ENCODE results near the gene SH2D4B.
A peak's percentile ranks its signal among the peaks of the same experiment; 100 is the strongest.

The SH2D4B gene

GRCh38 chr10:80681142-80681541 lies 143.4 kb downstream of the SH2D4B start:
- Mint-ChIP-seq H3K4me3 (no peak overlapping the region), H3K27ac (no peak overlapping the region), H3K36me3 (no peaks in the 10 kb centered on the region), H3K9me3 (no peaks in the 10 kb centered on the region), H3K4me1 (no peaks in the 10 kb centered on the region)
- ATAC-seq (no peak), DNase-seq (ENCODE audit: low spot score in 2 of 2) (no peak)

DNA sequence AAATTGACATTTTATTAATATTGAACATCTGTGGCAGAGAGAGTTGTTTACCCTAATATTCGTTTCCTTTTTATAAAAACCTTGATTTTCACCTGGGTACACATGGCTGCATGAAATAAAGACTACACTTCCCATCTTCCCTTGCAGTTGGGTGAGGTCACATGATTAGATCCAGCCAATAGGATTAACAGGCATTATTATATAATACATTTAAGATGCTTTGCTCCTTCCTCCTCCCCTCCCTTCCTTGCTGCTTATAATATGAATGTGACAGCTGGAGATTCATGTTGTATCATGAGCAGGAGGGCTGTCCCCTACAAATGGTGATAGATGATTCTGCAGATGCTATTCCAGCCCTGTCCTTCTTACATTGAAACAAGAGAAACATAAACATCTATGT lies 146.6 kb downstream of the SH2D4B start:
- no peak overlapping the region for H3K4me3 Mint-ChIP-seq
- DNase-seq (ENCODE audit: low spot score in 2 of 2) (no peak), ATAC-seq (peak; percentile 50)
- no peaks in the 10 kb centered on the region for H3K9me3 Mint-ChIP-seq
- H3K36me3 Mint-ChIP-seq = no peaks in the 10 kb centered on the region
- no peak overlapping the region for H3K27ac Mint-ChIP-seq
- no peaks in the 10 kb centered on the region for H3K4me1 Mint-ChIP-seq

GRCh38 chr10:80685355-80685754 lies 147.7 kb downstream of the SH2D4B start:
- no peaks in the 10 kb centered on the region for H3K4me1 Mint-ChIP-seq
- no peak overlapping the region for H3K27ac Mint-ChIP-seq

DNA sequence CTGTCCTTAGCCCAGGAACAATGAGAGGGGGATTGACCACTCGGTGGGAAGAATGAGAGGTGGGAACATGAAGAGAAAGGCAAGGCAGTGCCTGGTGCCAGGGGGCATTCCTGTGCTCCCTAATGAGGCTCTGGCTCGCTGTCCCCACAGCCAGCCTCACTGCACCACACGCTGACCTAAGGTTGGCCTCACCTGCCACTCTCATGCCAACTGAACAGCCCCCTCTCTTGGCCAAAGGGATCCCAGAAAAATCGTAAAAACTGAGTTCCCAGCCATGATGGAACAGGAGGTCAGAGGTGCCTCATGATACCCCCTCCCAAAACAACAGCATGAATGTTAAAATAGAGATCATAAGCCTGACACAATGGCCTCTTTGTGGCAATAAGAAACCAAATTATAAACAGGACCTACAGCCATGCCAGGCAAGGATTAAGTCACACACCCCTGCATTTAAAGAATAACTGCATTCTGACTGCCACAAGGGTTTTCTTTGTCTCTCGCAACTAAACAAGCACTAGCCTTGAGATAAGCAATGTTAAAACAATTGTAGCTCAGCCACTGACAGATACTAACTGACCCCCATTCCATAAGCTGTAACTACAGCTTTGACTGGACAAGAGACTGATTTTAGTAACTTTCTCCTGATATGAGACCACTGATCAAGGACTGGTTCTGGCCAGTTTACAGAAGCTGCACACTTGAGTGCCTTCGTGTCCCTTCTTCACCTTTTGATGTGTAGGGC lies 149.2 kb downstream of the SH2D4B start:
- no peak overlapping the region for H3K27ac Mint-ChIP-seq
- no peak overlapping the region for H3K4me3 Mint-ChIP-seq
- no peaks in the 10 kb centered on the region for H3K4me1 Mint-ChIP-seq
- no peaks in the 10 kb centered on the region for H3K9me3 Mint-ChIP-seq
- ATAC-seq = no peak
- no peak for DNase-seq (ENCODE audit: low spot score in 2 of 2)
- H3K36me3 Mint-ChIP-seq = no peaks in the 10 kb centered on the region

More at GRCh38 chr10:80685355-80685754, 147.7 kb downstream of the SH2D4B start:
- H3K9me3 Mint-ChIP-seq = no peaks in the 10 kb centered on the region
- ATAC-seq = no peak
- no peaks in the 10 kb centered on the region for H3K36me3 Mint-ChIP-seq
- no peak overlapping the region for H3K4me3 Mint-ChIP-seq
- no peak for DNase-seq (ENCODE audit: low spot score in 2 of 2)

- Mint-ChIP-seq H3K4me1 (no peaks in the 10 kb centered on the region), H3K9me3 (no peaks in the 10 kb centered on the region), H3K36me3 (no peaks in the 10 kb centered on the region), H3K27ac (no peak overlapping the region), H3K4me3 (no peak overlapping the region)
- ATAC-seq (no peak), DNase-seq (ENCODE audit: low spot score in 2 of 2) (no peak)
Observed at GRCh38 chr10:80687476-80687789, 149.7 kb downstream of the SH2D4B start.

- H3K4me1 Mint-ChIP-seq = no peaks in the 10 kb centered on the region
- no peak overlapping the region for H3K4me3 Mint-ChIP-seq
- no peak overlapping the region for H3K27ac Mint-ChIP-seq
- no peaks in the 10 kb centered on the region for H3K36me3 Mint-ChIP-seq
- DNase-seq (ENCODE audit: low spot score in 2 of 2) = no peak
- no peaks in the 10 kb centered on the region for H3K9me3 Mint-ChIP-seq
- no peak for ATAC-seq
Observed at GRCh38 chr10:80690434-80690833, 152.7 kb downstream of the SH2D4B start.

GRCh38 chr10:80691441-80691840 lies 153.7 kb downstream of the SH2D4B start:
- DNase-seq (ENCODE audit: low spot score in 2 of 2) = no peak
- Mint-ChIP-seq H3K36me3 (no peaks in the 10 kb centered on the region), H3K4me3 (no peak overlapping the region), H3K9me3 (no peaks in the 10 kb centered on the region), H3K4me1 (no peaks in the 10 kb centered on the region), H3K27ac (no peak overlapping the region)
- no peak for ATAC-seq

- ATAC-seq = no peak
- H3K9me3 Mint-ChIP-seq = no peaks in the 10 kb centered on the region
- H3K36me3 Mint-ChIP-seq = no peaks in the 10 kb centered on the region
- no peak for DNase-seq (ENCODE audit: low spot score in 2 of 2)
- H3K27ac Mint-ChIP-seq = no peak overlapping the region
- no peaks in the 10 kb centered on the region for H3K4me1 Mint-ChIP-seq
- no peak overlapping the region for H3K4me3 Mint-ChIP-seq
Observed at GRCh38 chr10:80693565-80693964, 155.9 kb downstream of the SH2D4B start.

DNA sequence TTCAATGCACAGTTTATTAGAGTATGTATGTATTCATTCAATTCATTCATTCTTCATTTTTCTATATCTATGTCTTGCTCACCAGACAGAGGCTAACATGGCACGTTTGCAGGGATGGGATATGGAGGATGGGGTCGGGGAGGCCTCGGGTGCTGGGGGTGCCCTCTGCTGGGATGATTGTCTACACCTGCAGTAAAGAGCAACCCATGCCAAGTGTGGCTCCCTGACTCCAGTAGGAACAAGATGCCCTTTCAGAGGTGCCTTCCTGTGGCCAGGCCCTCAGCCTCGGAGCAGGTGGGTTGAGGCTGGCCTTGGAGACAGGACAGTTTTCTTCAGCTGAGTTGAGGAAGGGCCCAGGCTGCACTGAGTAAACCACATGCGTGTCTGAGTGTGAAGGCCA lies 157.2 kb downstream of the SH2D4B start:
- DNase-seq (ENCODE audit: low spot score in 2 of 2) = no peak
- ATAC-seq = peak; percentile 6
- Mint-ChIP-seq H3K4me1 (peaks cover 8% of the 10 kb centered on the region), H3K9me3 (no peaks in the 10 kb centered on the region), H3K4me3 (no peak overlapping the region), H3K36me3 (no peaks in the 10 kb centered on the region), H3K27ac (no peak overlapping the region)

All from stimulated activated effector memory CD8-positive, alpha-beta T cell treated with anti-CD3 and anti-CD28 coated beads, Interleukin-12 subunit alpha, Interleukin-12 subunit beta, amount 100 ng/mL, for 72 hours (primary cell).